Adrenal gland (tissue), 5 donors: ENCODE data around the gene MAGI1.

Experiments
- CTCF ChIP-seq, 6 experiments: fragments of 450-650 bp in 4 of 6; fragments of 200-600 bp in 2 of 6; sonication (generic) in 1 of 6; IDR thresholded peaks; 1 replicate in 5 of 6; 2 replicates in 1 of 6; pipeline versions ENCODE4 v1.5.1 to v1.8.0; 2016 to 2021; ENCODE audit warnings: antibody characterized with exemption in 6 of 6, mild to moderate bottlenecking in 2 of 6, moderate library complexity in 1 of 6
- POLR2A ChIP-seq, 2 donors: fragments of 450-650 bp; IDR thresholded peaks; one replicate each; pipeline ENCODE4 v1.6.1; 2017; ENCODE audit warnings: antibody characterized with exemption in 2 of 2, mild to moderate bottlenecking in 2 of 2, moderate library complexity in 1 of 2
- donor health status: DM: no; HTN: no; CAD: no.

- TF ChIP-seq CTCF (IDR thresholded peaks at IDR 0.05) (no peak), POLR2A (IDR thresholded peaks at IDR 0.05) (no peak)
These were observed 454.7 kb downstream of the MAGI1 start for GRCh38 chr3:65584002-65584401.
